Measurements from ENCODE around the gene DCDC2. TPM values are rescaled to one million over a fixed set of nuclear protein-coding genes. Genes with fewer than 3 reads are reported as not detected.

Gene DCDC2
- total RNA-seq, 1 experiment from 2014 or later, result 5.6 TPM

DNA sequence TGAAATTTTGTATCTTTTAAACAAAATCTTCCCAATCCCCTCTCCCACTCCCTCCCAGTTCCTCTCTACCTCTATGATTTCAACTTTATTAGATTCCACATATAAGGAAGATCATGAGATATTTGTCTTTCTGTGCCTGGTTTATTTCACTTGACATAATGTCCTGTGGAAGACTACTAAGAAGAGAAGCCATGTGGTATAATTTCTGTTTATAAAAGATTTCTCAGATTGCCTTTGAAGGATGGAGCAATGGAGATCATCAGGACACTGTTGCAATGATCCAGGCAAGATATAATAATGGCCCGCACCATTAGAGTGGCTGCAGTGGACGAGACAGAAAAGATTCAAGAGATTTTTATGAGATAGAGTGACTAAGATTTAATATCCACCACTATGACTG lies 218.8 kb downstream of the DCDC2 start:
- no peaks in the 10 kb centered on the region for H3F3A ChIP-seq (ENCODE audit: insufficient read depth, low read depth)
- no peaks in the 10 kb centered on the region for H3K36me3 ChIP-seq (ENCODE audit: low read depth)
- H3K9me3 ChIP-seq (ENCODE audit: insufficient read depth, low read depth), result no peaks in the 10 kb centered on the region
- no TSS peak for BruUV-seq (replicated peaks)
- H3K79me2 ChIP-seq (ENCODE audit: low read depth), result no peaks in the 10 kb centered on the region
- no peak for TF ChIP-seq EZH2 (IDR thresholded peaks at IDR 0.05; ENCODE audit: low read depth)
- TF ChIP-seq, protein P1, sequence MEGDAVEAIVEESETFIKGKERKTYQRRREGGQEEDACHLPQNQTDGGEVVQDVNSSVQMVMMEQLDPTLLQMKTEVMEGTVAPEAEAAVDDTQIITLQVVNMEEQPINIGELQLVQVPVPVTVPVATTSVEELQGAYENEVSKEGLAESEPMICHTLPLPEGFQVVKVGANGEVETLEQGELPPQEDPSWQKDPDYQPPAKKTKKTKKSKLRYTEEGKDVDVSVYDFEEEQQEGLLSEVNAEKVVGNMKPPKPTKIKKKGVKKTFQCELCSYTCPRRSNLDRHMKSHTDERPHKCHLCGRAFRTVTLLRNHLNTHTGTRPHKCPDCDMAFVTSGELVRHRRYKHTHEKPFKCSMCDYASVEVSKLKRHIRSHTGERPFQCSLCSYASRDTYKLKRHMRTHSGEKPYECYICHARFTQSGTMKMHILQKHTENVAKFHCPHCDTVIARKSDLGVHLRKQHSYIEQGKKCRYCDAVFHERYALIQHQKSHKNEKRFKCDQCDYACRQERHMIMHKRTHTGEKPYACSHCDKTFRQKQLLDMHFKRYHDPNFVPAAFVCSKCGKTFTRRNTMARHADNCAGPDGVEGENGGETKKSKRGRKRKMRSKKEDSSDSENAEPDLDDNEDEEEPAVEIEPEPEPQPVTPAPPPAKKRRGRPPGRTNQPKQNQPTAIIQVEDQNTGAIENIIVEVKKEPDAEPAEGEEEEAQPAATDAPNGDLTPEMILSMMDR (conservative IDR thresholded peaks at IDR 0.05), result no peak
- no peak overlapping the region for H3K27ac ChIP-seq
- no peak overlapping the region for H3K4me2 ChIP-seq
- CTCF ChIA-PET, result no interaction called here
- no peaks in the 10 kb centered on the region for H3K9me2 ChIP-seq (ENCODE audit: insufficient read depth)
- peaks cover 21% of the 10 kb centered on the region; the same call in 1 of the 2 replicates for H3K27me3 ChIP-seq (ENCODE audit: insufficient read depth, low read depth)
- H2AFZ ChIP-seq, result no peak overlapping the region
- no peak overlapping the region for H3K4me3 ChIP-seq
- intact Hi-C loops (cut with micrococcal nuclease; ENCODE audit: unreplicated experiment), result no loop called here
- POLR2A ChIA-PET (ENCODE audit: unreplicated experiment), result no interaction called here
- H3K4me1 ChIP-seq (replicated peaks; ENCODE audit: insufficient read depth), result no peaks in the 10 kb centered on the region
- no peaks in the 10 kb centered on the region for H4K20me1 ChIP-seq (ENCODE audit: insufficient read depth)
- DNase-seq, result no peak

DNA sequence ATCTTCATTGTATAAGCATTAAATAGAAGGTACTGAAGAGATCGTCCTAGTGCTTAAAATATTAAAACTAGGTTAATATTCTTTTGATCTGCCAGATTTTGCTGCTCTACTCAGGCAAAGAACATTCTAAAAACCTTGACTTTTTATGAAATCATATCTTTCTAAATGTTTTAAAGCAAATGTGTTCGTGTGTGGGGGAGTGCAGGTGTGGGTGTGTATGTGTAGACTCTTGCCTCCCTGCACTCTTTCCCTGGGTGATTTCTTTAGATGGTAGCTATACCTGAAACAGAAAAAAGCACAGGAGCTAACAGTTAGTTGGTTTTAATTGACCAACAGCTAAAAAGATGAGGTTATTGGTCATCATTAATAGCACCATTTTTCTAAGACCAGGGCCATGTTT lies 226.1 kb downstream of the DCDC2 start:
- no peak for DNase-seq
- no peaks in the 10 kb centered on the region for H3K27me3 ChIP-seq (ENCODE audit: insufficient read depth, low read depth)
- no peak for TF ChIP-seq EZH2 (IDR thresholded peaks at IDR 0.05; ENCODE audit: low read depth)
- TF ChIP-seq, protein P1 (conservative IDR thresholded peaks at IDR 0.05), result no peak
- no peaks in the 10 kb centered on the region for H3K9me3 ChIP-seq (ENCODE audit: insufficient read depth, low read depth)
- intact Hi-C loops (cut with micrococcal nuclease; ENCODE audit: unreplicated experiment), result no loop called here
- H4K20me1 ChIP-seq (ENCODE audit: insufficient read depth), result no peaks in the 10 kb centered on the region
- H2AFZ ChIP-seq, result no peak overlapping the region
- H3K4me1 ChIP-seq (replicated peaks; ENCODE audit: insufficient read depth), result no peaks in the 10 kb centered on the region
- H3K9me2 ChIP-seq (ENCODE audit: insufficient read depth), result no peaks in the 10 kb centered on the region
- H3K4me2 ChIP-seq, result no peak overlapping the region
- ChIA-PET CTCF (no interaction called here), POLR2A (ENCODE audit: unreplicated experiment) (no interaction called here)
- H3K79me2 ChIP-seq (ENCODE audit: low read depth), result no peaks in the 10 kb centered on the region
- no TSS peak for BruUV-seq (replicated peaks)
- no peak overlapping the region for H3K4me3 ChIP-seq
- H3F3A ChIP-seq (ENCODE audit: insufficient read depth, low read depth), result no peaks in the 10 kb centered on the region
- H3K27ac ChIP-seq, result no peak overlapping the region
- no peaks in the 10 kb centered on the region for H3K36me3 ChIP-seq (ENCODE audit: low read depth)

DNA sequence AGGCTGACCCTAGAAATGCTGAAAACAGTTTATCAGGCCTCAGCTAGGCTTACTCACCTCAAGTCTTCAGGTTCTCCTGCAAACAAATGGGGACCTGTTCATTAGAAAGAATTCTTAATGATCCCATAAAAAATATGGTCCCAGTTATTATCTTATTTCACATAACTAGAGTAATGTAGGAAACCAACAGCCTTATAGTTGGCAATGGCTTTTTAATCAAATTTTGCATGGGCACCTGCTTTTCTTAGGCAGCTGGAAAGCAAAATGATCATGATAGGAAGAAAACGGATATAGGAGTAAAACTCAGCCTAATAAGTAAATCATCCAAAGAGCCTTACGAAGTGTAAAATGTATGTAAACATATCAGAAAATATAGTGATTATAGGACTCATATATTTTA lies 230.5 kb downstream of the DCDC2 start:
- H4K20me1 ChIP-seq (ENCODE audit: insufficient read depth), result peaks cover 3% of the 10 kb centered on the region; the same call in 1 of the 2 replicates
- H3K4me2 ChIP-seq, result no peak overlapping the region
- ChIA-PET CTCF (no interaction called here), POLR2A (ENCODE audit: unreplicated experiment) (interaction anchor here (0.7 kb wide), 1 partner anchor 129 kb away, joined by 3 read pairs; no protein-coding TSS in a partner anchor)
- no peaks in the 10 kb centered on the region for H3K36me3 ChIP-seq (ENCODE audit: low read depth)
- H3K79me2 ChIP-seq (ENCODE audit: low read depth), result no peaks in the 10 kb centered on the region
- H3K27ac ChIP-seq, result no peak overlapping the region
- H3K27me3 ChIP-seq (ENCODE audit: insufficient read depth, low read depth), result peaks cover 14% of the 10 kb centered on the region
- no peak overlapping the region for H3K4me3 ChIP-seq
- no peak for DNase-seq
- no peaks in the 10 kb centered on the region for H3K9me2 ChIP-seq (ENCODE audit: insufficient read depth)
- no peaks in the 10 kb centered on the region for H3K9me3 ChIP-seq (ENCODE audit: insufficient read depth, low read depth)
- no TSS peak for BruUV-seq (replicated peaks)
- no peak overlapping the region for H2AFZ ChIP-seq
- H3K4me1 ChIP-seq (replicated peaks; ENCODE audit: insufficient read depth), result no peaks in the 10 kb centered on the region
- H3F3A ChIP-seq (ENCODE audit: insufficient read depth, low read depth), result no peaks in the 10 kb centered on the region
- intact Hi-C loops (cut with micrococcal nuclease; ENCODE audit: unreplicated experiment), result no loop called here
- TF ChIP-seq, protein P1 (conservative IDR thresholded peaks at IDR 0.05), result no peak
- TF ChIP-seq EZH2 (IDR thresholded peaks at IDR 0.05; ENCODE audit: low read depth), result no peak
